KMS-11 (cell line): ENCODE results near the gene FAM193A.

ENCODE experiments used
- H2AFZ ChIP-seq: fragments of 200-600 bp; sonication (generic); 2 replicates; pipeline ENCODE4 v1.6.1; 2016; ENCODE audit warnings: antibody characterized with exemption, mixed run types, low read depth
- H3K27ac ChIP-seq: fragments of 200-600 bp; sonication (generic); 2 replicates; pipeline ENCODE4 v1.6.1; 2016; ENCODE audit warnings: mild to moderate bottlenecking, mixed run types
- H3K27me3 ChIP-seq: fragments of 200-600 bp; sonication (generic); 2 replicates; pipeline ENCODE4 v1.6.1; 2017; ENCODE audit warnings: mild to moderate bottlenecking, low read depth, mixed run types, moderate library complexity; ENCODE audit not compliant: insufficient read depth
- H3K36me3 ChIP-seq: fragments of 200-600 bp; sonication (generic); 2 replicates; pipeline ENCODE4 v1.6.1; 2017; ENCODE audit warnings: mild to moderate bottlenecking, mixed run types; ENCODE audit not compliant: insufficient read depth
- H3K4me1 ChIP-seq: fragments of 200-600 bp; sonication (generic); 2 replicates; pipeline ENCODE4 v1.6.1; 2016; ENCODE audit warnings: mild to moderate bottlenecking, low read depth, mixed run types; ENCODE audit not compliant: poor library complexity, severe bottlenecking
- H3K4me2 ChIP-seq: fragments of 200-600 bp; sonication (generic); 2 replicates; pipeline ENCODE4 v1.7.0; 2016; ENCODE audit warnings: mild to moderate bottlenecking, mixed run types
- H3K4me3 ChIP-seq: fragments of 200-600 bp; sonication (generic); IDR thresholded peaks from 2 replicates; pipeline ENCODE4 v1.6.1; 2017; ENCODE audit warnings: low read depth, low read length, mixed read lengths; ENCODE audit not compliant: insufficient read depth
- H3K79me2 ChIP-seq: fragments of 200-600 bp; sonication (generic); 2 replicates; pipeline ENCODE4 v1.6.1; 2016; ENCODE audit warnings: low read depth, mixed run types; ENCODE audit not compliant: insufficient read depth
- H3K9ac ChIP-seq: fragments of 200-600 bp; sonication (generic); 2 replicates; pipeline ENCODE4 v1.6.1; 2016; ENCODE audit warnings: mild to moderate bottlenecking, mixed run types
- H4K20me1 ChIP-seq: fragments of 200-600 bp; sonication (generic); 2 replicates; pipeline ENCODE4 v1.6.1; 2016; ENCODE audit warnings: mild to moderate bottlenecking, mixed run types; ENCODE audit not compliant: insufficient read depth
- CTCF ChIP-seq: fragments of 200-600 bp; sonication (generic); conservative IDR thresholded peaks from 2 replicates; pipeline ENCODE4 v1.6.1; 2017; ENCODE audit warnings: low read depth, mild to moderate bottlenecking, antibody characterized with exemption, low read length, moderate library complexity, mixed read lengths

Gene FAM193A

GRCh38 chr4:2565533-2565932 lies 29.1 kb downstream of the FAM193A start:
- Histone ChIP-seq H4K20me1 (no peaks in the 10 kb centered on the region), H3K4me2 (no peak overlapping the region), H3K27me3 (no peaks in the 10 kb centered on the region), H2AFZ (no peak overlapping the region), H3K79me2 (peaks cover 23% of the 10 kb centered on the region; the same call in 1 of the 2 replicates), H3K36me3 (no peaks in the 10 kb centered on the region), H3K4me3 (no peak overlapping the region), H3K27ac (no peak overlapping the region), H3K4me1 (peaks cover 12% of the 10 kb centered on the region), H3K9ac (no peak overlapping the region)
- no peak for TF ChIP-seq CTCF

DNA sequence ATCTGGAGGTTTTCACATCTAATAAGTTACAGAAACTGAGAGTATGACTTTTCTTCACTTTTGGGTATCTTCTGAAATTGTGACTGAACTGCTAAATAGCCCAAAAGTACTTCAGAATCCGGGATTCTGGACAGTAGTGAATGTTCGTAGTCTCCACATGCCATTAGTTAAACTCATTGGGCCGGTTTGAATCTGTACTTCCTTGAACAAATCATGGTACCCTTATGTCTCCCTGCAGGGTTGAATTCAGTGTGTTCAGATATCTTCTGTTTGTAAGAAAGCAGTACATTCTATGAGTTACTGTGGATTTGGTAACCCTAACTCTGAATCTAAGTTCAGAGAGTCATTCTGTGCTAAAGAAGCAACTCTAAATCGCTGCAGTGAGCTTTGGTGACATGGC lies 33.6 kb downstream of the FAM193A start:
- Histone ChIP-seq H3K4me1 (peaks cover 12% of the 10 kb centered on the region), H2AFZ (no peak overlapping the region), H3K36me3 (no peaks in the 10 kb centered on the region), H3K9ac (no peak overlapping the region), H3K27ac (no peak overlapping the region), H3K4me2 (no peak overlapping the region), H3K4me3 (no peak overlapping the region), H3K27me3 (no peaks in the 10 kb centered on the region), H4K20me1 (no peaks in the 10 kb centered on the region), H3K79me2 (peaks cover 16% of the 10 kb centered on the region)
- no peak for TF ChIP-seq CTCF

DNA sequence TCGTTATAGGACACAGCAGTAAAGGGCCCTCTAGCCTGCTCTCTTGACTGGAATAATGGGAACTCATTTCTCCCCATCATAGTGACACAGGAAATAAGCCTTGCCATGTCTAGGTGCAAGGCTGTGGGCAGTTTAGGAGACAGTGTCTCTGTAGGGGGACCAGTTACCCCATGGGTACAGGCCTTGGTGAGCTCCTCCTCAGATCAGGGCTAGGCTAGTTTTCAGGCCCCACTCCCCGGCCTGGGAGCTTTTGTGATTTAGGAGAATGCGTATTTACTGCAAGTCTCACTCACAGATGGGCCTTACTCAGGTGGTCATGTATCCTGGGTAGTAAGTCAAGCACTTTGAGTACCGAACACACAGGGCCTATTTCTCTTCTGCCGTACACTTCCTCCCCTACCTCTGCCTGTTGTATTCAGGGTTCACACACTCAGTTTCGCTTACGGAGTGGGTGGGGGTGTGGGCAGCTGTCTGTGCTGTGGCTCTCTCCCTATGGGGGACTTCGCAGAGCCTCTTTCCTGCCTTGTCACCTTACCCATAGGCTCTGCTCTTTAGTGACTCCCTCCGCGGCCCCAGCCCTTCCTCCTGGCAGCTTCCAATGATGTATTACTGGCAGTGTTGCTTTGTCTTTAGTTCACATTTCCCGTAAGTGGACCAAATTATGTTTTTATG lies 34.2 kb downstream of the FAM193A start:
- peaks cover 18% of the 10 kb centered on the region for H3K79me2 ChIP-seq
- no peaks in the 10 kb centered on the region for H4K20me1 ChIP-seq
- no peak for TF ChIP-seq CTCF
- H3K4me2 ChIP-seq, result no peak overlapping the region
- H3K36me3 ChIP-seq, result no peaks in the 10 kb centered on the region
- no peak overlapping the region for H3K4me3 ChIP-seq
- H2AFZ ChIP-seq, result no peak overlapping the region
- H3K27me3 ChIP-seq, result no peaks in the 10 kb centered on the region
- H3K9ac ChIP-seq, result no peak overlapping the region
- no peak overlapping the region for H3K27ac ChIP-seq
- H3K4me1 ChIP-seq, result peaks cover 12% of the 10 kb centered on the region

GRCh38 chr4:2572076-2572475 lies 35.6 kb downstream of the FAM193A start:
- no peak overlapping the region for H3K9ac ChIP-seq
- no peak overlapping the region for H3K4me2 ChIP-seq
- H2AFZ ChIP-seq, result no peak overlapping the region
- peaks cover 19% of the 10 kb centered on the region for H3K79me2 ChIP-seq
- H3K4me1 ChIP-seq, result peaks cover 12% of the 10 kb centered on the region
- no peak overlapping the region for H3K4me3 ChIP-seq
- no peak for TF ChIP-seq CTCF
- H3K36me3 ChIP-seq, result no peaks in the 10 kb centered on the region
- H3K27ac ChIP-seq, result no peak overlapping the region
- H4K20me1 ChIP-seq, result no peaks in the 10 kb centered on the region
- no peaks in the 10 kb centered on the region for H3K27me3 ChIP-seq
